IPS-18c (cell line): ENCODE data around the gene MYOM3.

ENCODE experiments used
- H3K4me3 ChIP-seq: 2 replicates; pipeline ENCODE4 v1.7.0; 2013; ENCODE audit warnings: low read depth, mild to moderate bottlenecking, low read length, moderate library complexity; ENCODE audit not compliant: insufficient read depth
- H3K9me3 ChIP-seq: one replicate; pipeline ENCODE4 v1.6.1; 2013; ENCODE audit warnings: mild to moderate bottlenecking, low read length, moderate library complexity; ENCODE audit not compliant: control insufficient read depth, insufficient read depth

The MYOM3 gene

GRCh38 chr1:24111996-24112779 lies at the start of gene MYOM3:
MYOM3 (minus strand) TSS chr1:24112135; CDS start chr1:24108636, 3,499 bp downstream.
- Histone ChIP-seq H3K4me3 (peak within 1 kb of the TSS; percentile 25), H3K9me3 (no peaks in the 10 kb centered on the region)

GRCh38 chr1:24161270-24161669 lies 49.3 kb upstream of the MYOM3 start:
- Histone ChIP-seq H3K4me3 (no peak overlapping the region), H3K9me3 (no peaks in the 10 kb centered on the region)

- Histone ChIP-seq H3K4me3 (no peak overlapping the region), H3K9me3 (no peaks in the 10 kb centered on the region)
These were observed 47.4 kb upstream of the MYOM3 start for GRCh38 chr1:24159366-24159765.

GRCh38 chr1:24157918-24158481 lies 46.1 kb upstream of the MYOM3 start:
- H3K9me3 ChIP-seq: no peaks in the 10 kb centered on the region
- H3K4me3 ChIP-seq: no peak overlapping the region

DNA sequence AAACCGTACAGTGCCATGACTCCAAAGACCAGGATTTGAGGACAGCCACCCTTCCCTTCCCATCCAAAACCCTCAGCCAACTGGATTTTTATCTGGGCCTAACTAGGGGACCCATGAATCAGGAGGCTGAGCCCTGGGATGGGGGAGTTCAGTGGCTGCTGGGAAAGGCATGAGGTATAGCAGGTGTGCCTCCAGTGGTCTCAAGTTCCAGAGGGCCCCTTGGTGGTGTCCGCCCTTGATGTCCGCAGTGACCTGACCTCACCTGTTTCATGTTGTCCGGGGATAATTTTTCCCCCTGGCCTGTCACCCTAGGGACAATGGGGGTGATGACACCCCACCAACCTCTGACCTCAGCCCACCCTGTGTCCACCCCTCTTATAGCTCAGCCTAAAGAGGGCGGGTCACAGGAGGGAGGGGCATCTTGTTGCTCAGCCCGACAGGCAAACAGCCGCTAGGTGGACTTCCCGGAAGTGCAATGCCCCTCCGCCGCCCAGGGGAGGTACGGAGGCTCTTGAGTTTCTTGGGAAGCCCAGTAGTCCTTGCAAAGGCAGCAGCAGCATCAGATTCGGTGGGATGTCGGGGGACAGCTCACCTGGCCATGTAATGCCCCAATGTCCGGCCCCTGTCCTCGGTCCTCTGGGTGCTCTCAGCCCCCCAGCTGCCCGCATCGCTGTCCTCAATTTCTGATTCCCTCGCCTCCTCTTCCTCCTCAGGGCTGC lies 44.8 kb upstream of the MYOM3 start:
- H3K9me3 ChIP-seq: no peaks in the 10 kb centered on the region
- H3K4me3 ChIP-seq: no peak overlapping the region

GRCh38 chr1:24155011-24155782 lies 43.3 kb upstream of the MYOM3 start:
- H3K9me3 ChIP-seq: no peaks in the 10 kb centered on the region
- no peak overlapping the region for H3K4me3 ChIP-seq

DNA sequence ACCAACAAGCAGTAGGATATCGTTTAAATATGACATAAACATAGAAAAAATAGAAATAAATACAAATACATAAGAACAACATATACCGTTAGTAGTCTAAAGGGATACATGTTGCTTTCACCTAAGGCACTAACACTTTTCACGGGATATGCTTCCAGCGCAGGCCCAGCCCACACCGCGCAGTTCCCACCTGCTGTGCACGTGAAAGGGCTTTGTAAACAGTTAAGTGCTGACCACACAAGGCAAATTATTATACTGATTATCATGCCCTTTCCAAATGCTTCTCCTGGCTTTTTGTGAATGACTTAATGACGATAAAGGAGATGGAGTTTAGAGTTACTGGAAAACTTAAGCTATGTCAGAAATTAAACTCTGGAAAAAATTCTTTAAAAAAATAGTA lies 42.3 kb upstream of the MYOM3 start:
- no peak overlapping the region for H3K4me3 ChIP-seq
- H3K9me3 ChIP-seq: no peaks in the 10 kb centered on the region

GRCh38 chr1:24152631-24153494 lies 40.9 kb upstream of the MYOM3 start:
- no peaks in the 10 kb centered on the region for H3K9me3 ChIP-seq

DNA sequence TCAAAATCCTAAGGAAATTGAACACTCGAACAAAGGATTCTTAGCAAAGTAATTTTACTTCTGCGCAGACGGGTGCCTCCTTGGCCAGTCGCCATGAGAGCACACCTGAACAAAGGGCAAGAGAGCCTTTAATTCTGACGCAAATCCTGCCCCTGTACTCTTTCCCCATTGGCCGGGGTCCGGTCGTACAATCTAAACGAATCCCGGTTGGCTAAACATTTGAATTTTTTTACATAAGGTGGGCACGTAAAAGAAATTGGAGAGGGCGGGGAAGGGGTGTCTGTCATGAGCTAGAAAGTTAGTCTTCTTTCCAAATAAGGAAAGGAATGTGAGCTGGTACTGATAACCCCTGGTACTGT lies 39.2 kb upstream of the MYOM3 start:
- Histone ChIP-seq H3K4me3 (peak overlapping the region; percentile 21; the same call in 1 of the 2 replicates), H3K9me3 (no peaks in the 10 kb centered on the region)

More at GRCh38 chr1:24152631-24153494, 40.9 kb upstream of the MYOM3 start:
- no peak overlapping the region for H3K4me3 ChIP-seq

GRCh38 chr1:24150234-24151174 lies 38.6 kb upstream of the MYOM3 start:
- Histone ChIP-seq H3K9me3 (no peaks in the 10 kb centered on the region), H3K4me3 (peak overlapping the region; percentile 21; the same call in 1 of the 2 replicates)

DNA sequence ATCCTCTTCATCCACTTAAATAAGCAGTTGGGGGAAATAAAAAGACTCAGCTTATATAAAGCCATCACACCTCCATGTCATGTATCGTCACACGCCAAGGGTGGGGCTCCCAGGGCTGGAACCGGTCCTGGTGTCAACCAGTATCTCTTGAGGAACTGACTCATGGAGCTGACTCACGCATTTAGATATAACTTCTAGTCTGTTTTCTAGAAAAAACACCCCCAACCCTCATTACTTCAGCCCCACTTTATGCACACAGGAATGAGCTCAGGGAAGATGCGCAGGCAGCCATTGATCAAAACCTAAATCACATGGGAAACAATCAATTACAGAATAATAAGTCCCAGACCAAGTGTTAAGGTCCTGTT lies 37.9 kb upstream of the MYOM3 start:
- Histone ChIP-seq H3K4me3 (no peak overlapping the region), H3K9me3 (no peaks in the 10 kb centered on the region)

DNA sequence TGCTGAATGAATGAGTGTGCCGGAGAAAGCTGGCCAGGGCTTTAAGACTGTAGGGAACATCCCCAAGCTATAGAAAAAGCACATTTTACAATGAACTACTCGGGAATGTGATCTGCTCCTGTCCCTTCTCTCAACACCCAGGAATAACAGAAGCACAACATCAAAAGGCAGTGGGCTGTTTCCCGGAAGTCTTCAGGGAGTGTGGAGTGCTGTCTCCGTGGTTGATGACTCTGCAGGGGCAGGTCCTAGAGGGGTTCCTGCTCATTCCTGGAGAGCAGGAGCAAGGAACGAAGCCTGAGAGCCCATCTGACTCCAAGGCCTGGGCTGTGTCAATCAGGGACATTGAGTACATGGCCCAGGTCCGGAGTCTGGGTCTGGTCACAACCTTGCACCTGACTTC lies 35.9 kb upstream of the MYOM3 start:
- no peak overlapping the region for H3K4me3 ChIP-seq
- H3K9me3 ChIP-seq: no peaks in the 10 kb centered on the region

DNA sequence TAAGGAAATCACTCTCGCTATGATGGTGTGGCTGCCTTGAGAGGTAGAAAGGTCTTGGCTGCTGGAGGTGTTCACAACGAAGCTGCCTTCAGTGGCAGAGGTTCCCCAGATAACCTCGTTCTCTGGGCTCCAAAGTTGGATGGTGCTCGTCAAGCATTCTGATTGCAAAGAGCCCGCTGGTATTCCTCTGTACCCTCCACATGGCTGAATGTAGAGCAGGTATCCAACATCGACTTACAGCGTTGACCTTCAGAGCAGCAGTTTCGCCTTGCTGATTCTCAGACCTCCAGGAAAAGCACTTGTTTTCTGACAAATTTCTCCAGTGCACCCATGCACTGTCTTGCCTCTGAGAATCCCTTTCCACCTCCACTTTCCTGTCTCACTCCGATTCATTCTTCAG lies 35.3 kb upstream of the MYOM3 start:
- H3K9me3 ChIP-seq: no peaks in the 10 kb centered on the region
- H3K4me3 ChIP-seq: no peak overlapping the region

DNA sequence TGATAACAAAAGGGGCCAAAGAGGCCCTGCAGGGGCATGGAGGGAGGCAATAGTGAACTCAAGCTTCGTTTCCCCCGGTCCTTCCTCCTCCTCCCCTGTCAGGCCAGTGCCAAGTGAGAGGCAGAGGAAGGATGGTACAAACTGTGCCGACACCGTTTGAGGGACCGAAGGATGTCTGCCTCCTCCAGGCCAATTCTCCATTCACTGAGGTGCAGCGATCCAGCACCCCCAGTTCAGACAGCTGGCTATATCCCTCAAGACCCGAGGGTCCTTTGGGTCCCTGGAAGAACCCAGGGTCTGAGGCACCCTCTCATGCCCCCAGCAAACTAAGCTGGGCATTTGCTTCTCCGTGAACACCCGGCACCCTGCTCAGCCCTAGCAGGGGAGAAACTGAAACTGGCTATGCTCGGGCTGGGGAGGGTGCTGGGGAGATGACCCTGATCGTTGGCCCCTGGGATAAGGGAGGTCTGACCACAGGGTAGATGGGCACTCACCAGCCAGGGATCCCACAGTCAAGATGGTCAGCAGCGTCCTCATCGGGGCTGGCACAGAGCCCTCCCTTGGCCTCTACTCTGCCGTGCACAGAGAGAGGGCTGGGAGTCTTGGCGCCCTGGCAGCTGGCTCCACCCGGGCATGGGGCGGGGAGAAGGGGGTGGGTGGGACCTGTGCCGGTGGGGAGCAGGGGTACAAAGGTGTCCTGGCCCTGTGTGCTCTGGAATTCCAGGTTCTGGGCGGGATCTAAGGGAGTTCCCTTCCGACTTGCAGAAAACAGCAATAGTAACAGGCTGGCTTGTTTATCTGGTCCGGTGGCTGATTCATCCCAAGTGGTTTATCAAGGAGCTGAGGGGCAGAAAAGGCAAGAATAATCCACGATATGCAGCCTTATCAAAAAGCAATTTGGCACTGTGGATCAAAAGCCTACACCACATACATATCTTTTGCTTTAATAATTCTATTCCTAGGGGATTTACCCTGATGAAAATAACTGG lies 30.9 kb upstream of the MYOM3 start, which contains the start of gene IL22RA1:
Gene IL22RA1, minus strand, starts transcription at position 595 of the 989 bp plus-strand sequence. Its CDS starts 58 bp downstream, at position 537.
- Histone ChIP-seq H3K9me3 (no peaks in the 10 kb centered on the region), H3K4me3 (no peak within 1 kb of the TSS)
